CD14-positive monocyte (primary cell): Measurements from ENCODE around the gene PBX4. TPM values are rescaled to one million over a fixed set of nuclear protein-coding genes. Genes with fewer than 3 reads are reported as not detected.

ENCODE experiments used
- DNase-seq, 3 donors: peaks; one replicate each; pipeline ENCODE4 v3.0.0-alpha.2; 2011 to 2022
- H2AFZ ChIP-seq: 2 replicates; pipeline ENCODE4 v1.6.0; 2012; ENCODE audit warnings: mild to moderate bottlenecking, low read depth, low read length, inconsistent platforms; ENCODE audit not compliant: insufficient read depth, poor library complexity, severe bottlenecking
- H3K27ac ChIP-seq, 2 donors: 1 replicate in 1 of 2; 2 replicates in 1 of 2; pipeline ENCODE4 v1.5.1; 2012 to 2013; ENCODE audit warnings: low read length in 2 of 2, control low read depth in 1 of 2, inconsistent platforms in 1 of 2, low read depth in 1 of 2, mild to moderate bottlenecking in 1 of 2
- H3K27me3 ChIP-seq, 2 donors: one replicate each; pipeline versions ENCODE4 v1.6.0 to v1.6.1; 2011 to 2013; ENCODE audit warnings: low read length in 2 of 2; ENCODE audit not compliant: control insufficient read depth in 2 of 2, insufficient read depth in 2 of 2
- H3K36me3 ChIP-seq, 2 donors: replicated peaks in 1 of 2; 1 replicate in 1 of 2; 2 replicates in 1 of 2; pipeline versions ENCODE4 v1.5.1 to v1.6.1; 2012 to 2013; ENCODE audit warnings: low read length in 2 of 2, control low read depth in 1 of 2, inconsistent platforms in 1 of 2, mild to moderate bottlenecking in 1 of 2; ENCODE audit not compliant: insufficient read depth in 2 of 2, control insufficient read depth in 1 of 2
- H3K4me1 ChIP-seq, 2 donors: 1 replicate in 1 of 2; 2 replicates in 1 of 2; pipeline versions ENCODE4 v1.5.1 to v1.6.1; 2012 to 2013; ENCODE audit warnings: low read length in 2 of 2, control low read depth in 1 of 2, inconsistent platforms in 1 of 2, mild to moderate bottlenecking in 1 of 2, moderate library complexity in 1 of 2; ENCODE audit not compliant: insufficient read depth in 2 of 2, control insufficient read depth in 1 of 2
- H3K4me2 ChIP-seq: replicated peaks from 2 replicates; pipeline ENCODE3; 2012; ENCODE audit warnings: low read length, moderate library complexity, mild to moderate bottlenecking; ENCODE audit not compliant: poor library complexity, severe bottlenecking; ENCODE audit errors: extremely low read depth
- H3K4me3 ChIP-seq, 3 experiments: fragments of 200-600 bp in 1 of 3; sonication (generic) in 1 of 3; replicated peaks in 1 of 3; 1 replicate in 2 of 3; 2 replicates in 1 of 3; pipeline ENCODE4 v1.5.1; 2011 to 2013; ENCODE audit warnings: low read length in 3 of 3, mild to moderate bottlenecking in 3 of 3, control low read depth in 2 of 3, low read depth in 2 of 3, inconsistent platforms in 1 of 3, moderate library complexity in 1 of 3
- H3K79me2 ChIP-seq: 2 replicates; pipeline ENCODE4 v1.6.0; 2012; ENCODE audit warnings: mild to moderate bottlenecking, control low read depth, inconsistent platforms, low read length, moderate library complexity; ENCODE audit not compliant: insufficient read depth
- H3K9ac ChIP-seq: 2 replicates; pipeline ENCODE4 v1.6.0; 2017; ENCODE audit warnings: low read length, mild to moderate bottlenecking; ENCODE audit not compliant: insufficient read depth, poor library complexity, severe bottlenecking
- H3K9me3 ChIP-seq, 2 donors: replicated peaks in 1 of 2; 1 replicate in 1 of 2; 2 replicates in 1 of 2; pipeline versions ENCODE4 v1.5.1 to v1.6.1; 2012 to 2013; ENCODE audit warnings: low read length in 2 of 2, control low read depth in 1 of 2; ENCODE audit not compliant: control insufficient read depth in 1 of 2, insufficient read depth in 1 of 2
- H4K20me1 ChIP-seq: 2 replicates; pipeline ENCODE4 v1.6.0; 2012; ENCODE audit warnings: mild to moderate bottlenecking, low read length, control low read depth, moderate library complexity; ENCODE audit not compliant: insufficient read depth
- H3K27ac Mint-ChIP-seq, 7 donors: one replicate each; pipeline ENCODE4 v1.8.0; 2020; ENCODE audit warnings: mild to moderate bottlenecking in 7 of 7, mixed read lengths in 7 of 7, moderate library complexity in 6 of 7, inconsistent platforms in 2 of 7
- H3K27me3 Mint-ChIP-seq, 3 donors: one replicate each; pipeline ENCODE4 v1.8.0; 2021 to 2022; ENCODE audit warnings: low read depth in 3 of 3, mild to moderate bottlenecking in 3 of 3, mixed read lengths in 3 of 3, moderate library complexity in 3 of 3, inconsistent platforms in 1 of 3
- H3K36me3 Mint-ChIP-seq, 2 donors: one replicate each; pipeline ENCODE4 v1.8.0; 2020; ENCODE audit warnings: mixed read lengths in 2 of 2, inconsistent platforms in 1 of 2, mild to moderate bottlenecking in 1 of 2
- H3K4me1 Mint-ChIP-seq: one replicate; pipeline ENCODE4 v1.8.0; 2020; ENCODE audit warnings: mild to moderate bottlenecking, mixed read lengths
- H3K4me3 Mint-ChIP-seq, 2 donors: one replicate each; pipeline ENCODE4 v1.8.0; 2020; ENCODE audit warnings: mild to moderate bottlenecking in 2 of 2, mixed read lengths in 2 of 2, moderate library complexity in 1 of 2
- H3K9me3 Mint-ChIP-seq, 7 donors: one replicate each; pipeline ENCODE4 v1.8.0; 2020 to 2022; ENCODE audit warnings: mixed read lengths in 7 of 7, mild to moderate bottlenecking in 6 of 7, moderate library complexity in 6 of 7, inconsistent platforms in 2 of 7
- WGBS: methylation state at CpG from one replicate; pipeline ENCODE4 v1.1.5; 2013; ENCODE audit warnings: missing lambda C conversion rate; ENCODE audit not compliant: insufficient coverage; 5-methylcytosine and 5-hydroxymethylcytosine counted together
- intact Hi-C, 2 donors: fragments of 100-400 bp; cut with micrococcal nuclease; formaldehyde crosslinking; loops; one replicate each; pipeline versions ENCODE4 v1.15.0 to v1.15.1; 2023
- polyA plus RNA-seq, 3 donors: library from polyadenylated mRNA; depleted of rRNA in 1 of 3; unstranded in 2 of 3; stranded (reverse) in 1 of 3; fragments of 300-500 nt in 2 of 3; fragments of >200 nt in 1 of 3; fragmentation: Illumina TruSeq in 2 of 3; gene quantifications; 1 replicate in 2 of 3; 2 replicates in 1 of 3; pipeline ENCODE4 v1.2.3, GENCODE V29; 2012 to 2021
- TF ChIP-seq, protein P1 (sequence below): fragments of 200-600 bp; IDR thresholded peaks from one replicate; pipeline ENCODE4 v1.8.0; 2022; ENCODE audit warnings: antibody characterized with exemption, mild to moderate bottlenecking

PBX4 gene
- polyA plus RNA-seq, 3 donors = 2.4 TPM; not detected in 2

DNA sequence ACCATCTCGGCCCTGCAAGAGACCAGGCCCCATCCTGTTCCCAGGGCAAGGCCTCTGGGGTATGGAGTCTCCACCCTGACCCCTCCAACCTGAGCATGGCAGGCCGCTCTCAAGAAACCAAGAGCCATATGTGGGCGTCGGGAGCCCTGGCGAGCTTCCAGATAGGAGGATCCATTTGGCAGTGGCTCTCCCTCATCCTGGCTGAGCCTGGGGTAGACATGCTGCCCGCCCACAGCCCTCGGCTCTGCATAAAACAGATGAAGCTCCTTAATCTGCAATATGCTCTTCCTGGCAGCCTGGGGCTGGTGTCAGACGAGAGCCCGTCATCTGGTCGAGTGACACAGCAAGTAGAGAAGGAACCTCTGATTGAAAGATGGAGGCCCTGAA lies 38.9 kb upstream of the PBX4 start:
- no peak for DNase-seq
- Mint-ChIP-seq H3K9me3 (no peaks in the 10 kb centered on the region), H3K27ac (no peak overlapping the region), H3K27me3 (peaks cover 0 to 10% (median 2%) of the 10 kb centered on the region in 3 donors), H3K36me3 (peaks cover 69 to 84% of the 10 kb centered on the region in 2 donors), H3K4me1 (peaks cover 15% of the 10 kb centered on the region), H3K4me3 (no peak overlapping the region)
- peaks cover 14 to 15% of the 10 kb centered on the region in 2 donors for H3K4me1 ChIP-seq
- no peaks in the 10 kb centered on the region for H3K9me3 ChIP-seq
- H3K79me2 ChIP-seq = peaks cover 39% of the 10 kb centered on the region
- H3K27ac ChIP-seq = no peak overlapping the region
- no peak overlapping the region for H3K9ac ChIP-seq
- no peaks in the 10 kb centered on the region for H3K27me3 ChIP-seq
- WGBS = 94% methylated on average over 10 of the region's 10 CpGs
- H4K20me1 ChIP-seq = peaks cover 12% of the 10 kb centered on the region
- TF ChIP-seq, protein P1, sequence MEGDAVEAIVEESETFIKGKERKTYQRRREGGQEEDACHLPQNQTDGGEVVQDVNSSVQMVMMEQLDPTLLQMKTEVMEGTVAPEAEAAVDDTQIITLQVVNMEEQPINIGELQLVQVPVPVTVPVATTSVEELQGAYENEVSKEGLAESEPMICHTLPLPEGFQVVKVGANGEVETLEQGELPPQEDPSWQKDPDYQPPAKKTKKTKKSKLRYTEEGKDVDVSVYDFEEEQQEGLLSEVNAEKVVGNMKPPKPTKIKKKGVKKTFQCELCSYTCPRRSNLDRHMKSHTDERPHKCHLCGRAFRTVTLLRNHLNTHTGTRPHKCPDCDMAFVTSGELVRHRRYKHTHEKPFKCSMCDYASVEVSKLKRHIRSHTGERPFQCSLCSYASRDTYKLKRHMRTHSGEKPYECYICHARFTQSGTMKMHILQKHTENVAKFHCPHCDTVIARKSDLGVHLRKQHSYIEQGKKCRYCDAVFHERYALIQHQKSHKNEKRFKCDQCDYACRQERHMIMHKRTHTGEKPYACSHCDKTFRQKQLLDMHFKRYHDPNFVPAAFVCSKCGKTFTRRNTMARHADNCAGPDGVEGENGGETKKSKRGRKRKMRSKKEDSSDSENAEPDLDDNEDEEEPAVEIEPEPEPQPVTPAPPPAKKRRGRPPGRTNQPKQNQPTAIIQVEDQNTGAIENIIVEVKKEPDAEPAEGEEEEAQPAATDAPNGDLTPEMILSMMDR = no peak
- no peak overlapping the region for H3K4me3 ChIP-seq
- H3K4me2 ChIP-seq = no peak overlapping the region
- intact Hi-C loops = no loop called here
- no peak overlapping the region for H2AFZ ChIP-seq
- H3K36me3 ChIP-seq = peaks cover 75 to 77% of the 10 kb centered on the region in 2 donors

DNA sequence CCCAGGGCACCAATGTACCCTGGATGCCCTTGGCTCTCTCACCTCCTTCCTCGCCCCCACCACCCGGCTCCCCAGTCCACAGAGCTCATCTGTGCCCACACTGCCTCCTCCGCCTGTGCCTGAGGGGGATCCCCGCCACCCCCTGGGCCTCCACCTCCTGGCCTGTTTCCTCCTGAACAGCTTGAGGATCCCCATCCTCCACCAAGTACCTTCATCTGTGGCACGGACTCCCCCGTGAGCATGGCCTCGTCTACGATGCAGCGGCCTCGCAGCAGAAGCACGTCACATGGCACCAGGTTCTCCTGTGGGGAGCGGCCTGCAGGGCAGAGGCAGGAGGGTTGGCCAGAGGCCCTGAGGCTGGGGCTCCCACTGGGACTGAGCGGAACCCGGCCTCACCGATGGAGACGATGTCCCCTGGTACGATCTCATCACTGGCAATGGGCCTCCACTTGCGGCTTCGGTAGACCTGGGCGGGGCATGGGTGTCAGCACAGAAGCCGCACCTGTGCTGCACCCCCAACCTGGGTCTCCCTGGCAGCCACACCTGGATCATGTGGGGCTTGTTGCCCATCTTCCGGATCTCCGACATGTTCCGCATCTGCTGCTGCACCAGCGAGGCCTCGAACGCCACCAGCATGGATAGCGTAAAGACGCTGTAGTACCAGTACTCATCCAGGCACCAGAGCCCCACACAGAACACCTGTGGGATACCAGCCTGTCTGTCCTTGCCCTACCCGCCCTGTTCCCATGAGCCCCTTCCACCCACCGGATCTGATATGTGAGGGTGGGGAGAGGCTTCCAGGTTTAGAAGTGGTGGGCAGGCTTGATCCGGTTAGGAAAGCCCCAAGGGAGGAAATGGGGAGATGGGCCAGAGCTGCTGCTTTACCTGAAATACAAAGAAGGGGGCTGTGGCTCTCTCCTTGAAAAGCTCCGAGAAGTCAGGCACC lies 38.2 kb upstream of the PBX4 start:
- H3K4me1 ChIP-seq = peaks cover 8% of the 10 kb centered on the region in 2 donors
- TF ChIP-seq, protein P1 = no peak
- no peaks in the 10 kb centered on the region for H3K27me3 ChIP-seq
- peaks cover 8% of the 10 kb centered on the region for H3K4me1 Mint-ChIP-seq
- WGBS = 98% methylated on average over 27 of the region's 33 CpGs
- DNase-seq = peak in 1 of 3 donors; percentile 3
- no peak overlapping the region for H3K4me3 Mint-ChIP-seq
- peaks cover 12% of the 10 kb centered on the region for H4K20me1 ChIP-seq
- no peaks in the 10 kb centered on the region for H3K9me3 ChIP-seq
- H3K27ac ChIP-seq = no peak overlapping the region
- peak overlapping the region in 3 of 7 donors; percentile 22 to 46 (median 41) for H3K27ac Mint-ChIP-seq
- H3K9me3 Mint-ChIP-seq = no peaks in the 10 kb centered on the region
- peaks cover 75 to 90% of the 10 kb centered on the region in 2 donors for H3K36me3 Mint-ChIP-seq
- intact Hi-C loops = no loop called here
- no peak overlapping the region for H2AFZ ChIP-seq
- H3K4me2 ChIP-seq = no peak overlapping the region
- H3K79me2 ChIP-seq = peaks cover 34% of the 10 kb centered on the region
- H3K27me3 Mint-ChIP-seq = peaks cover 0 to 10% (median 2%) of the 10 kb centered on the region in 3 donors
- no peak overlapping the region for H3K4me3 ChIP-seq
- no peak overlapping the region for H3K9ac ChIP-seq
- peaks cover 82 to 84% of the 10 kb centered on the region in 2 donors for H3K36me3 ChIP-seq
